GM23338 (cell line): ENCODE results near the gene IFTAP. TPM values are rescaled to one million over a fixed set of nuclear protein-coding genes. Genes with fewer than 3 reads are reported as not detected.

Source experiments
- ATAC-seq: fragments of 200-7000 bp; cut with Tn5 transposase; 3 replicates; pipeline ENCODE4 v1.9.1; 2020
- DNase-seq: peaks from one replicate; pipeline ENCODE4 v3.0.0-alpha.2; 2015; ENCODE audit warnings: low spot score
- H2AFZ ChIP-seq: fragments of 200-600 bp; sonication (generic); 2 replicates; pipeline ENCODE4 v1.8.0; 2016; ENCODE audit warnings: antibody characterized with exemption, mild to moderate bottlenecking, moderate library complexity
- H3F3A ChIP-seq: fragments of 200-600 bp; sonication (generic); replicated peaks from 2 replicates; pipeline ENCODE4 v1.8.0; 2017; ENCODE audit warnings: antibody characterized with exemption, mixed run types, low read depth
- H3K27ac ChIP-seq: fragments of 200-600 bp; sonication (generic); 2 replicates; pipeline ENCODE4 v1.6.1; 2016; ENCODE audit warnings: low read depth
- H3K27me3 ChIP-seq: fragments of 200-600 bp; sonication (generic); 2 replicates; pipeline ENCODE4 v1.8.0; 2016; ENCODE audit warnings: mild to moderate bottlenecking, mixed run types, moderate library complexity; ENCODE audit not compliant: insufficient read depth
- H3K36me3 ChIP-seq: fragments of 200-600 bp; sonication (generic); 2 replicates; pipeline ENCODE4 v1.8.0; 2016; ENCODE audit warnings: mild to moderate bottlenecking; ENCODE audit not compliant: insufficient read depth
- H3K4me1 ChIP-seq: fragments of 200-600 bp; sonication (generic); 2 replicates; pipeline ENCODE4 v1.8.0; 2016; ENCODE audit warnings: mild to moderate bottlenecking, moderate library complexity; ENCODE audit not compliant: insufficient read depth
- H3K4me2 ChIP-seq: fragments of 200-600 bp; sonication (generic); 2 replicates; pipeline ENCODE4 v1.7.1; 2017; ENCODE audit warnings: mixed run types
- H3K4me3 ChIP-seq: fragments of 200-600 bp; sonication (generic); 2 replicates; pipeline ENCODE4 v1.6.1; 2016; ENCODE audit warnings: mixed run types
- H3K79me2 ChIP-seq: fragments of 200-600 bp; sonication (generic); replicated peaks from 2 replicates; pipeline ENCODE4 v1.8.0; 2017; ENCODE audit warnings: mild to moderate bottlenecking; ENCODE audit not compliant: insufficient read depth
- H3K9me2 ChIP-seq: fragments of 200-600 bp; sonication (generic); 2 replicates; pipeline ENCODE4 v1.8.0; 2017; ENCODE audit not compliant: insufficient read depth
- H4K20me1 ChIP-seq: fragments of 200-600 bp; sonication (generic); replicated peaks from 2 replicates; pipeline ENCODE4 v1.8.0; 2017; ENCODE audit warnings: mild to moderate bottlenecking; ENCODE audit not compliant: insufficient read depth
- H3K27ac Mint-ChIP-seq: 2 replicates; pipeline ENCODE4 v1.8.0; 2020; ENCODE audit warnings: inconsistent platforms, mild to moderate bottlenecking, moderate library complexity, mixed read lengths
- H3K27me3 Mint-ChIP-seq: 3 replicates; pipeline ENCODE4 v1.8.0; 2022; ENCODE audit warnings: low read depth, mild to moderate bottlenecking, moderate library complexity, mixed read lengths, inconsistent platforms; ENCODE audit not compliant: insufficient read depth, poor library complexity
- H3K36me3 Mint-ChIP-seq: 3 replicates; pipeline ENCODE4 v1.8.0; 2021; ENCODE audit warnings: low read depth, mild to moderate bottlenecking, inconsistent platforms, moderate library complexity, mixed read lengths
- H3K4me1 Mint-ChIP-seq: 3 replicates; pipeline ENCODE4 v1.8.0; 2020; ENCODE audit warnings: mild to moderate bottlenecking, inconsistent platforms, mixed read lengths
- H3K4me3 Mint-ChIP-seq: 3 replicates; pipeline ENCODE4 v1.8.0; 2021; ENCODE audit warnings: moderate library complexity, mild to moderate bottlenecking, inconsistent platforms, mixed read lengths
- H3K9me3 Mint-ChIP-seq: 3 replicates; pipeline ENCODE4 v1.8.0; 2020; ENCODE audit warnings: moderate library complexity, mild to moderate bottlenecking, inconsistent platforms, mixed read lengths
- JUNB ChIP-seq: IDR thresholded peaks from one replicate; pipeline ENCODE4 v1.6.1; 2016; ENCODE audit warnings: antibody characterized with exemption; ENCODE audit not compliant: unreplicated experiment
- NANOG ChIP-seq: IDR thresholded peaks from 2 replicates; pipeline ENCODE4 v1.6.1; 2016; ENCODE audit warnings: antibody characterized with exemption, borderline replicate concordance
- ZNF114 ChIP-seq: fragments of 250-450 bp; sonication (Bioruptor Pico); IDR thresholded peaks from 2 replicates; pipeline ENCODE4 v1.5.0; 2020; ENCODE audit warnings: mild to moderate bottlenecking, moderate library complexity
- ZNF331 ChIP-seq: fragments of 250-450 bp; sonication (Bioruptor Pico); IDR thresholded peaks from 2 replicates; pipeline ENCODE4 v1.5.0; 2020; ENCODE audit warnings: low read depth, mild to moderate bottlenecking, moderate library complexity
- polyA plus RNA-seq: library from polyadenylated mRNA; unstranded; fragments of >200 nt; fragmentation: Nextera tagmentation; extraction: Ambion mirVana; gene quantifications from 2 replicates; pipeline ENCODE4 v1.2.1, GENCODE V29; 2016
- total RNA-seq: library from RNA; depleted of rRNA; stranded (reverse); fragments of >200 nt; shearing (Covaris generic); gene quantifications from 2 replicates; pipeline ENCODE4 v1.2.3, GENCODE V29; 2014
- TF ChIP-seq, protein P1 (sequence below), 2 experiments: fragments of 200-600 bp in 1 of 2; sonication (generic) in 1 of 2; conservative IDR thresholded peaks; 2 replicates each; pipeline versions ENCODE4 v1.5.1 to v1.6.1; 2016 to 2017; ENCODE audit warnings: antibody characterized with exemption in 2 of 2, low read depth in 2 of 2, mild to moderate bottlenecking in 2 of 2, moderate library complexity in 1 of 2
- TF ChIP-seq, protein P2 (sequence below): fragments of 250-450 bp; sonication (Bioruptor Pico); IDR thresholded peaks from 2 replicates; pipeline ENCODE4 v1.5.0; 2020; ENCODE audit warnings: mild to moderate bottlenecking, moderate library complexity

Gene IFTAP
- total and polyA plus RNA-seq, 2 experiments from 2014 or later: 17.1 to 39.1 TPM

DNA sequence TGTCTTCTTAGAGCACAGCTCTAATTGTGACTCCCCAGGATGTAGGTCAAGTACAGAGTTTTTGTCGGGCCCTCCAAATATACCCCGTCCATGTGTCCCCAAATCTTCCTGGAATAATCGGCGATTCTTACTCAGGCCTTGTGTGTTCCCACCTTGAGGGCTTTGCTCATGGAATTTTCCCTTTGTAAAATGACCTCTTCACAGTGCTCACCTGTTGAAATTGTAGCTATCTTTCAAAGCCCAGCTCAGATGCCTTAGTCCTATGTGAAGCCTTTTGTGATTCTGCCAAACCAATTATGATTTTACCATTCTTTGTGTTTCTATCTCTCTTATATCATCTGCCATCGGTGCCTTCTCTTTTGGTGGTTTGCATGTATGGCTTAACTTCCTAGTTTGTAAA lies 33.8 kb downstream of the IFTAP start (continued):
- TF ChIP-seq NANOG (no peak), ZNF331 (CRISPR knock-in tag) (no peak)
- TF ChIP-seq, protein P1, sequence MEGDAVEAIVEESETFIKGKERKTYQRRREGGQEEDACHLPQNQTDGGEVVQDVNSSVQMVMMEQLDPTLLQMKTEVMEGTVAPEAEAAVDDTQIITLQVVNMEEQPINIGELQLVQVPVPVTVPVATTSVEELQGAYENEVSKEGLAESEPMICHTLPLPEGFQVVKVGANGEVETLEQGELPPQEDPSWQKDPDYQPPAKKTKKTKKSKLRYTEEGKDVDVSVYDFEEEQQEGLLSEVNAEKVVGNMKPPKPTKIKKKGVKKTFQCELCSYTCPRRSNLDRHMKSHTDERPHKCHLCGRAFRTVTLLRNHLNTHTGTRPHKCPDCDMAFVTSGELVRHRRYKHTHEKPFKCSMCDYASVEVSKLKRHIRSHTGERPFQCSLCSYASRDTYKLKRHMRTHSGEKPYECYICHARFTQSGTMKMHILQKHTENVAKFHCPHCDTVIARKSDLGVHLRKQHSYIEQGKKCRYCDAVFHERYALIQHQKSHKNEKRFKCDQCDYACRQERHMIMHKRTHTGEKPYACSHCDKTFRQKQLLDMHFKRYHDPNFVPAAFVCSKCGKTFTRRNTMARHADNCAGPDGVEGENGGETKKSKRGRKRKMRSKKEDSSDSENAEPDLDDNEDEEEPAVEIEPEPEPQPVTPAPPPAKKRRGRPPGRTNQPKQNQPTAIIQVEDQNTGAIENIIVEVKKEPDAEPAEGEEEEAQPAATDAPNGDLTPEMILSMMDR (conservative IDR thresholded peaks at IDR 0.05; ENCODE audit: low read depth in 2 of 2): no peak

DNA sequence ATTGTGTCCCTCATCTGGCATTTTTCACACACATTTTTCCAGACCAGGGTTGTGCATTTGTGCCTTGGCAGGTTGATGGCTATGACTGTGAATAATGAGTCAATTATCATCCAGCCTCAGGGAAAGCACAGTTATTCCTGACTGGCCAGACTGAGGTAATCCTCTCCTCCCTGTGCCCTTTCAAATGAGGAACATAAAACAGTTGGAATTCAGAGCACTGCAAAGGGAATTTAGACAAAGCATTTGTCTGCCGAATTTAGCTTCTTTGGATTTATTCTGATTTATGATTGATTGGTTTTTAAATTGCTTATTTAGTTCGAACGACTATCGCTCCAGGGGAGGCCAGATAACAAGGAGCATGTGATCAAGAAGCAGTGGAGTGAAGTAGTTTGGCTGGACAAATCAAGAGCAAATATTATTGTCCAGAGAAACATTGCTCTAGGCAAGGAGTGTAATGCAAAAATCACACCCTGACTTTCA lies 34.5 kb downstream of the IFTAP start:
- Histone ChIP-seq H3K4me2 (no peak overlapping the region), H3K27me3 (no peaks in the 10 kb centered on the region), H3K4me1 (no peaks in the 10 kb centered on the region), H4K20me1 (no peaks in the 10 kb centered on the region), H2AFZ (no peak overlapping the region), H3K36me3 (no peaks in the 10 kb centered on the region), H3F3A (no peaks in the 10 kb centered on the region), H3K4me3 (no peak overlapping the region), H3K27ac (no peak overlapping the region), H3K9me2 (no peaks in the 10 kb centered on the region), H3K79me2 (no peaks in the 10 kb centered on the region)
- no peak for TF ChIP-seq JUNB
- TF ChIP-seq, protein P2, sequence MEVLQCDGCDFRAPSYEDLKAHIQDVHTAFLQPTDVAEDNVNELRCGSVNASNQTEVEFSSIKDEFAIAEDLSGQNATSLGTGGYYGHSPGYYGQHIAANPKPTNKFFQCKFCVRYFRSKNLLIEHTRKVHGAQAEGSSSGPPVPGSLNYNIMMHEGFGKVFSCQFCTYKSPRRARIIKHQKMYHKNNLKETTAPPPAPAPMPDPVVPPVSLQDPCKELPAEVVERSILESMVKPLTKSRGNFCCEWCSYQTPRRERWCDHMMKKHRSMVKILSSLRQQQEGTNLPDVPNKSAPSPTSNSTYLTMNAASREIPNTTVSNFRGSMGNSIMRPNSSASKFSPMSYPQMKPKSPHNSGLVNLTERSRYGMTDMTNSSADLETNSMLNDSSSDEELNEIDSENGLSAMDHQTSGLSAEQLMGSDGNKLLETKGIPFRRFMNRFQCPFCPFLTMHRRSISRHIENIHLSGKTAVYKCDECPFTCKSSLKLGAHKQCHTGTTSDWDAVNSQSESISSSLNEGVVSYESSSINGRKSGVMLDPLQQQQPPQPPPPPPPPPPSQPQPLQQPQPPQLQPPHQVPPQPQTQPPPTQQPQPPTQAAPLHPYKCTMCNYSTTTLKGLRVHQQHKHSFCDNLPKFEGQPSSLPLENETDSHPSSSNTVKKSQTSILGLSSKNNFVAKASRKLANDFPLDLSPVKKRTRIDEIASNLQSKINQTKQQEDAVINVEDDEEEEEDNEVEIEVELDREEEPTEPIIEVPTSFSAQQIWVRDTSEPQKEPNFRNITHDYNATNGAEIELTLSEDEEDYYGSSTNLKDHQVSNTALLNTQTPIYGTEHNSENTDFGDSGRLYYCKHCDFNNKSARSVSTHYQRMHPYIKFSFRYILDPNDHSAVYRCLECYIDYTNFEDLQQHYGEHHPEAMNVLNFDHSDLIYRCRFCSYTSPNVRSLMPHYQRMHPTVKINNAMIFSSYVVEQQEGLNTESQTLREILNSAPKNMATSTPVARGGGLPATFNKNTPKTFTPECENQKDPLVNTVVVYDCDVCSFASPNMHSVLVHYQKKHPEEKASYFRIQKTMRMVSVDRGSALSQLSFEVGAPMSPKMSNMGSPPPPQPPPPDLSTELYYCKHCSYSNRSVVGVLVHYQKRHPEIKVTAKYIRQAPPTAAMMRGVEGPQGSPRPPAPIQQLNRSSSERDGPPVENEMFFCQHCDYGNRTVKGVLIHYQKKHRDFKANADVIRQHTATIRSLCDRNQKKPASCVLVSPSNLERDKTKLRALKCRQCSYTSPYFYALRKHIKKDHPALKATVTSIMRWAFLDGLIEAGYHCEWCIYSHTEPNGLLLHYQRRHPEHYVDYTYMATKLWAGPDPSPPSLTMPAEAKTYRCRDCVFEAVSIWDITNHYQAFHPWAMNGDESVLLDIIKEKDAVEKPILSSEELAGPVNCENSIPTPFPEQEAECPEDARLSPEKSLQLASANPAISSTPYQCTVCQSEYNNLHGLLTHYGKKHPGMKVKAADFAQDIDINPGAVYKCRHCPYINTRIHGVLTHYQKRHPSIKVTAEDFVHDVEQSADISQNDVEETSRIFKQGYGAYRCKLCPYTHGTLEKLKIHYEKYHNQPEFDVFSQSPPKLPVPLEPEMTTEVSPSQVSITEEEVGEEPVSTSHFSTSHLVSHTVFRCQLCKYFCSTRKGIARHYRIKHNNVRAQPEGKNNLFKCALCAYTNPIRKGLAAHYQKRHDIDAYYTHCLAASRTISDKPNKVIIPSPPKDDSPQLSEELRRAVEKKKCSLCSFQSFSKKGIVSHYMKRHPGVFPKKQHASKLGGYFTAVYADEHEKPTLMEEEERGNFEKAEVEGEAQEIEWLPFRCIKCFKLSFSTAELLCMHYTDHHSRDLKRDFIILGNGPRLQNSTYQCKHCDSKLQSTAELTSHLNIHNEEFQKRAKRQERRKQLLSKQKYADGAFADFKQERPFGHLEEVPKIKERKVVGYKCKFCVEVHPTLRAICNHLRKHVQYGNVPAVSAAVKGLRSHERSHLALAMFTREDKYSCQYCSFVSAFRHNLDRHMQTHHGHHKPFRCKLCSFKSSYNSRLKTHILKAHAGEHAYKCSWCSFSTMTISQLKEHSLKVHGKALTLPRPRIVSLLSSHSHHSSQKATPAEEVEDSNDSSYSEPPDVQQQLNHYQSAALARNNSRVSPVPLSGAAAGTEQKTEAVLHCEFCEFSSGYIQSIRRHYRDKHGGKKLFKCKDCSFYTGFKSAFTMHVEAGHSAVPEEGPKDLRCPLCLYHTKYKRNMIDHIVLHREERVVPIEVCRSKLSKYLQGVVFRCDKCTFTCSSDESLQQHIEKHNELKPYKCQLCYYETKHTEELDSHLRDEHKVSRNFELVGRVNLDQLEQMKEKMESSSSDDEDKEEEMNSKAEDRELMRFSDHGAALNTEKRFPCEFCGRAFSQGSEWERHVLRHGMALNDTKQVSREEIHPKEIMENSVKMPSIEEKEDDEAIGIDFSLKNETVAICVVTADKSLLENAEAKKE (CRISPR knock-in tag): no peak
- no peak for TF ChIP-seq ZNF114 (CRISPR knock-in tag)
- no peak for TF ChIP-seq ZNF331 (CRISPR knock-in tag)
- Mint-ChIP-seq H3K9me3 (no peaks in the 10 kb centered on the region), H3K27ac (no peak overlapping the region), H3K36me3 (no peaks in the 10 kb centered on the region), H3K4me1 (no peaks in the 10 kb centered on the region), H3K4me3 (no peak overlapping the region), H3K27me3 (no peaks in the 10 kb centered on the region)
- ATAC-seq: no peak
- no peak for DNase-seq
